ENCODE measurements around the gene NPC2.

NPC2 gene

DNA sequence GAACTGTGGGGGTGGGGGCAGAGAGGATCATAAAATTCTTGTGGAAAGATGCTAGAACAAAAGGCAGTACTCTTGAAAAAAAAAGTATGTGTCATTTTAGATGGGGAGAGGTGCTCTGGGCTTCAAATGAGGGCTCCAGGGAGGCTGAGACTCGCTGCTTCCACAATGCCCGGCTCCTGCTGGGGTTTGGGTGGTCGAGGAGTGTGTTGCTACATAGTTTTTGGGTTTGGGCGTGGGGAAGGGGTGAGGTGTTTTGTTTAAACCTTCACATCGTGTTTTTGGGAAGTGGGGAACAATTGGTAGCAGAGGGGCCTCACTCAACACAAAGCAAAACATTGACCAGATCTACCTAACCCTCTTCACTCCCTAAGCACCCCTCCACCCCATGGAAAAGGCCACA lies 8.6 kb upstream of the NPC2 start:
- DNase-seq = no peak

DNA sequence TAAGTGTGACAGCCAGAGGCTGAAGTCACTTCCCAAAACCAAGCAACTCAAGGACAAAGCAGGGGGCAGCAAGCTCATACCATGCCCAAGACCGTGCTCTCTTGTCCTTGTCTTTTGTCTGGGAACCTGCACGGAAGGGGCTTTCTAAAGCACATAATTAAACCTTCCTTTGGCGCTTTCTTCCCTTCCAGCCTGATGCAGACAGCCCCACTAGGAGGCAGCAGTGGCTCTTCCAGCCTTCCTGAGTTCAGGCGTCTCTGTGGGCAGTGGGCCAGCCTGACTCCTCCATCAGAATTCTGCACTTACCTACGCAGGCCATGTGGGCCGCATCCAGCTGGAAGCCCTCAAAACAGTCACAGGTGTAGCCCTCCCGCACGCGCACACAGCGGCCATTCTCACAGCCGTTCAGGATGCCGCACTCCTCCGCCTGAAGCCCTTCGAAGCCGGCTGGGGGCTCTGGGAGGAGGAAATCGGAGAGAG lies 8.1 kb upstream of the NPC2 start:
- DNase-seq = no peak

DNA sequence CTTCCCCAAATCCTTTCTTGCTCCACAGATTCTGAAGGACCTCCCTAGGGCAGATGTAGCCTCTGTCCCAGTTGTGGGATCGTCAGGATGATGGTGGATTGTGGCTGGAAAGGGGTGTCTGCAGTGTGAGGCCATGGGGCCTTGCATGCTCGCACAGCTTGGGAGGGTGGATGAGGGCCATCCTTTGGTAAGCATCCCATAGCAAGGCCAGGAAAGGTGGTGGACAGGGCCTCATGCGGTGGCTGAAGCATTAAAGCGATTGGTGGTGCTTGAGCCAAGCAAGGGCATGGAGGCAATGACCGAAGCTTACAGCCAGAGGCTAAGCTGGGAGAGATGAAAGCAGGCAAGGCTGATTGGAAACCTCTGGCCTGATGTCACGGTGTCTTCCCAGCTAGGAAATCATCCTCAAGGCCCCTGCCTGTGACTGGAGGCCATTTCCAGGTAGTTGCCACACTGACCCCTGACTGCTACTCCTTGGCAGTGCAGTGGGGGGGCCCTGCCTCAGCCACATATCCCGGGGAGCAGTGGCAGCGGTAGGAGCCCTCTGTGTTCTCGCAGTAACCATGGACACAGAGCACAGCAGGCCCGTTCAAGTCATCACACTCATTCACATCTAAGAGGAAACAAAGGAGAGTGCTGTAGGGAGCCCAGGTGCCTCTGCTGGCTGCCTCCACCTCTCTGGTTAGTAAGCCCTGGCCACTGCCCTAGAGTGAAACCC lies 7.5 kb upstream of the NPC2 start:
- DNase-seq = no peak

DNA sequence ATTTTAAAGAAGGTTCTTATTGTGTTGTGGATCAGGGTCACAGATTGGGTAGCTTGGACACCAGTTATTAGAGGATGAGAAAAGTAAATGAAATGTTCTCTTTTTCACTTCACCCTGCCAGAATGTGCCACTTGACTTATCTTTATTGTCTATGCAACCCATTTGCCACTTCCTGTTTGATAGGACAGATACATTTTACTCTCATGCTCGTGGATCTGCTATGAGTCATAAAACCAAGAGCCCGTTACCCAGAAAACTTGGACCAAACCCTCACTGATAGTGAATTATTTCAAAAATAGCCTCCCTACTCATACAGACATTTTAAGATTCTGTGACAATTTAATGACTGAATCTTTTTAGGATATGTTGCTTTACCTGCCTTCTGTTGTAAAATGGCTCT lies 2.3 kb upstream of the NPC2 start:
- DNase-seq = no peak

DNA sequence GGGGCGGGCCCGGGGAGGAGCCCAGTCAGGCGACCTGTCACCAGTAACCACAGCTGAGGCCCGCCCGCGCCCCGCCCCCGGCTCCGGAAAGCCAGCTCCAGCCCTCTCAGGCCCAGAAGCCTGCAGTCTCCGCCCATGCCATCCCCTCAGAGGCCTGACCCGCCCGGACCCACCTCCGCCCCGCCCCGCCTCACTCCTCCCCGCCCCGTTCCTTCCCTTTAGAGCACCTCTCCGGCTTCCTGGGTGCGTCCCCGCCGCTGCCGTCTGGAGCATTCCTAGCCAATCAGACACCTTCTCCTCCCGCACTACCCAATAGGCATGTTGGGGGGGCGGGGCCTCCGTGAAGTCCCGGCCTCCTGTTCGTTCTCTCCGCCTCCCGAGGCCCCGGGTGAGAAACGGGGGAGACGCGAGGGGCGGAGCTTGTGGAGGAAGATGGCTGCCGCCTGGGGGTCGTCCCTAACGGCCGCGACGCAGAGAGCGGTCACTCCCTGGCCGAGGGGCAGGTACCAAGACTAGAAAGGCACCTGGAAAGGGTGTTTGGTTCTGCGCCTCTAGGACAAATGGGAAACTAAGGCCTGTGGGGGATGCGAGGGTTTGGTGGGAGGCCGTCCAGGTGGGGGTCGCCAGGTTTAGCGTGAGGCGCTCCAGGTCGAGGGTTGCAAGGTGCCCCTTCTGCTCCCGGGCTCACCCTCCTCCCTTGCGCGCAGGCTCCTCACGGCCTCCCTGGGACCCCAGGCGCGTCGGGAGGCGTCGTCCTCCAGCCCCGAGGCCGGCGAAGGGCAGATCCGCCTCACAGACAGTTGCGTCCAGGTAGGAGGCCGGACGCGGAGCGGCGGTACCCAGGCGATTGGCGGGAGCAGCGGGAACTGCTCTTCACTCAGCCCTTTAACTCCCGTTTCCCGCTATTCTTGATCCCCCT lies 497 bp upstream of the NPC2 start, which contains the start of gene ISCA2:
TSS of gene ISCA2 (plus strand) at position 423 of the 919 bp plus-strand sequence. CDS start at position 433, 10 bp downstream.
- DNase-seq = peak; percentile 94

DNA sequence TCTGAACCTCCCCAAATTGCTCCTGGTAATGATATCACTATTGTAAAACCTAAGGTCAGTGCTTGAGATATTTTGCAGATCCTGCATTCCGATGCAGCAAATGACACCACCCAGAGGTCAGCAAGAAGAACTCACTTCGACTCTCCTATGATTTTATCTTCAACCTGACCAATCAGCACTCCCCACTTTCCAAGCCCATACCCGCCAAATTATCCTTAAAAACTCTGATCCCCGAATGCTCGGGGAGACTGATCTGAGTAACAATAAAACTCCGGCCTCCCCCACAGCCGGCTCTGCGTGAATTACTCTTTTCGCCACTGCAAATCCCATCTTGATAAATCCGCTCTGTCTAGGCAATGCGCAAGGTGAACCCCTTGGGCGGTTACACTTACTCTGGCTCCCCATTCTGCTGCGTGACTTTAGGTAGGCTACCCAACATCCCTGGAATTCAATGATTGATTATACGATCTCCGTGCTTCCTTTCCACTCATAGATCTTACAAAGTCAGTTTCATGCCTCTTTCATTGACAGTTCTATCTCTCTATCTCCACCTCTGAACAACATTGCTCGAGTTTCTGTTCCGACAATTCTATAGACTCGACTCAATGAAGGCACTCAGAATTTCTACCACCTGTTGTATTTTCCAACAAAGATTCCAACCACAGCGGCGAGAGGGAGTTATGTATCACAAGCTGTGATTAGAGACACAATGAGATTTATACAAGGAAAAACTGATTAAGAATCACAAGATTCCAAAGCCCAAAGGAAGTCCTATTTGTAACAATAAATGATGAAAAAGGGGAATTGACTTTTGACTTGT lies 939 bp downstream of the NPC2 start:
- DNase-seq = no peak

DNA sequence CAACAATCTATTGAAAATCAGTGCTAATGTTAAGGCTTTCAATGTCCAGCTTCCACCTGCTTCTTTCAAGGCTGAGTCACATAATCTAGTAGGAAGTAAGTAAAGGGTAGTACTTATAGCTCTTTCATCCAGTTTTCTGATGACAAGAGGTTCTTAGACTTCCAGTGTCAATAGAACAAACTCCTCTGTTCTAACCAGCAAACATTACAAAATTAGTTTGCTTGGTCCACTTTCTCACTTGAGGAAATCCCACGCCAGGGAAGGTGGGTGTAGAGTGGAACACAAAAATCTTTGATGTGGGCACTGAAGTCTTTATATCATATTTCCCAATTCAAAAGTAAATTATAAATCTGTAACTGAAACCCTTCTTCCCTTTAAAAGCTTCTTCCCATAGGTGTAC lies 2.6 kb downstream of the NPC2 start:
- no peak for DNase-seq

DNA sequence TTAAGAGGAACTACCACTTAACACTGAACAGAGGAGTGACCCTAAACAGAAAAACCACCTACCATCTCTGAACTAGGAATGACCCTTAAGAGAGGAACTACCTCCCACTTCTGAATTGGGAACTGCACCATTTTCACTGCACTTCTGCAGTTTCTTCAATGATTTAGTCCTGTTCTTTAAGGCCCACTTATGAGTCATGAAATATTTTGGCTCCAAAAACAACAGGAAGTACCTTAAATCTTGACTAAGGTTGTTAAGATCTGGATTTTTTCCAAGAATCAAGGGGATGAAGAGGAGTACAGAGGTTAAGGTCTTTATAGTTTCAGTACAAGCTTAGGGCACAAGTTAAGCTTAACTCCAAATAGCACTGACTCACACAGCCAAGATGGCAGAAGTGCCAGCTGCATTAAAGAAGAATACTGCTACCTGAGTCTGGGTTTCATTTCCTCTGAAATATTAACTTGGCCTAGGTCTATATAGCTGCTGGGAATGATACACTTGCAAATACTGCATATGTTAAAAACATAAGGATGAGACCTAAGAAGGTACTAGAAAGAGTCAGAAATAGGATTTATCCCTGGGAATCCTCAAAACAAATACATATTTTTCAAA lies 4.2 kb downstream of the NPC2 start:
- no peak for DNase-seq

DNA sequence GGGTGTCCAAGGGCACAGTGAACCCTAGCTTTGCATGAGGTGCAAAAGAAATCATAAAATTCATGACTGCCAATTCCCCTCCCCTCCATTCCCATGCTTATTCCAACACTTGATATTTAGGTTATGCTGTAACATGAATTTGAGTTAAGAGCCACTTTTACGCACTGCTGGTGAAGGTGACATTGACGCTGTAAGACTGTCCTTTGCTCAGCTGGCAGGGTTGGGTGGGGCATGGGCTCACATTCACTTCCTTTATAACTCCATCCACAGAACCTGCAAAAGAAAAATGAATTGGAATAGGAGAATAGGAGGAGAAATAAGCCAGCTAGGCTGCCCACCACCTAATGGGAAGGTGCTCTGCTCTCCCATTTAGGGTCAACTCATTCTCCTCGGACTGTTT lies 6.9 kb downstream of the NPC2 start:
- DNase-seq = no peak

DNA sequence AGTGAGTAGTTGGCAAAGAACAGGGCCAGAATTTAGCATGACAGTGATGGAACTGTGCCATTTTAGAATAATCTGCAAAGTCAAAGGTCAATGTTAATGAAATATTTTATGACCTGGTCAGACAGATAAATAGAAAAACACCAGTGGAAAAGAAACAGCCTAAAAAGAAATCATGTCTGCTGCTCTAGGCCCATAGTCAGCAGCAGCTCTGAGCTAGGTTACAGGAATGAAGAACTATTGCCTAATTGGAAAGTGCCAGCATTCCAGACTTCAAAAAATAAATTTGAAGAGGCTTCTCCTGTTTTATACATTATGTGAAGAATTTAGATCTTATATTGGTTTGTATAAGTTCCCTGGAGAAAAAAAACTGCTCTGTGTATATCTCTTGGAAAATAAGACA lies 9.8 kb downstream of the NPC2 start:
- DNase-seq = no peak

DNA sequence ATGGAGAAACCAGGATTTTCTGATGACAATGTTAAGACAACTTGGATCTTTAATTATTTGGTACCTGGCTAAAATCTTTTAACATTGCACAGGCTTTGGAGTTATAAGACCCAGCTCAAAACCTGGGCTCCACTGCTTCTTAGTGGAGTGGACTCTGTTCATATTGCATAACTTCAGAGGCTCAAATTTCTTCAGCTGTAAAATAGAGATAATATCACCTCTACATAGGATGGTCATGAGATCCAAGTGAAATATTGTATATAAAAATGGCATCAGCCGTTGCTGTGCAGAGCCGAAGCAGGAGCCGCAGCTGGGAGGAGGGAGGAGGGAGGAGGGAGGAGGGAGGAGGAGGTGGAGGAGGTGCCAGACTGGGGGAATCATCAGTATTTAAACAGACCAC lies 10.5 kb downstream of the NPC2 start:
- no peak for DNase-seq

DNA sequence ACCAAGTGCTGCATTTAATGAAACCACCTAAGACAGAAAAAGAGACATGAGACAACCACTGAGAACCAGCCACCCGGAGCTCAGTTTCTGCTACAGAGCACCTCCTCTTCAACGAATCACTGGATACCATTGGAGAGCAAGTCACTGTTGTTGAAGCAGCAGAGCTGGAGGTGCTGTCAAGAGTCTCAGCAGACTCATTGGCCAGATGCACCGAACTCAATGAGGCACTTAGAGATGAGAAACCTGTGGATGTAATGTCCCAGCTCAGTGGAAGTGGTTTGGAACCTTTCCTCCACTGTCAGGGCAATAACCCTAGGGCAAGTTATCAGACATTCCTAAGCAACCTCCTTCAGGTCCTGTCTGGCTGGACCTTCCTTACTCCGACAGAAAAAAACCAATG lies 13.1 kb downstream of the NPC2 start:
- DNase-seq = no peak

DNA sequence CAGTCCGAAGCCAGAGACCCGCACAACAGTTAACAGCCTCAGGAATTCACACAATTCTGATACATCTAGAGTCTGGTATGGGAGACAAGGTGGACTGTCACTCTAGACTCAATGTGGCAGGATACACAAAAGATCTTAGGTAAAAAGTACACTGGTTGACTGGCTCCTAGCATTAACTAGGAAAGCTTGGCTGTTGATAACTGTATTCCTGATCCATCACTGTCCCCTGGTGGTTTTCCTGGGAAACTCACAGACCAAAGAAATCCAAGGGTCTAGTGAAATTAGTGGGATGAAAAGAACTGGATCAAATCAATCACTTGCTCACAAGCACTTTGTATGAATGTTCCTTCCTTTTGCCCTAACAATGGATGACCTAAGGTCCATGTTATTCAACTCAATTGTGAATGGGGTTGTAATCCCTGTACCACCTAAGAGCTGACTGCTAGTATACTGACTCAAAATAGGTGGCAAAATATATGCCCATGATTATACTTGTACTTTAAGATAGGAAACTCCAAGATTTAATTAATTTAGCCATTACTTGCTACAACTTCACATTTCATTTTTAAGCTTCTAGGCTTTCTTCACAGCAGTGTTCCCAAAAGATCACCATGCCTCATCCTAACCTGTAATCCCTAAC lies 14.0 kb downstream of the NPC2 start:
- no peak for DNase-seq

DNA sequence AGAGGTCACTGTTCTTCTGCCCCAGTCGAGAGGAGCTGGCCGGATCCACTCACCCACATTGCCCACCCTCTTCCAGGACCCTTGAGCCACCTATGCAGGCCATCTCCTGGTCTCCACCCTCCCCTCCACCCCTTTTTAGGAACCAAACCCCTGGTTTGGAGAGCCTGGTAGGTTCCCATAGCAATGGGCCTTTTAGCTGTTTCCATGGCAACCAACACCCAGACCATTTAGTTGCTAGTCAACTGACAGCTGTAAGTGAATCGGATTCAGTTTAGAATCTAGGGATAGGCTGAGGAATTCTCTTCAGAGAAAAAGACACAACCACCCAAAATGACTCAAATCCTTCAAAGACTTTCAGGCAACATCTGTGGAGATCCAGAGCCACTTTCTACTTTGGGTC lies 16.5 kb downstream of the NPC2 start:
- DNase-seq = no peak

DNA sequence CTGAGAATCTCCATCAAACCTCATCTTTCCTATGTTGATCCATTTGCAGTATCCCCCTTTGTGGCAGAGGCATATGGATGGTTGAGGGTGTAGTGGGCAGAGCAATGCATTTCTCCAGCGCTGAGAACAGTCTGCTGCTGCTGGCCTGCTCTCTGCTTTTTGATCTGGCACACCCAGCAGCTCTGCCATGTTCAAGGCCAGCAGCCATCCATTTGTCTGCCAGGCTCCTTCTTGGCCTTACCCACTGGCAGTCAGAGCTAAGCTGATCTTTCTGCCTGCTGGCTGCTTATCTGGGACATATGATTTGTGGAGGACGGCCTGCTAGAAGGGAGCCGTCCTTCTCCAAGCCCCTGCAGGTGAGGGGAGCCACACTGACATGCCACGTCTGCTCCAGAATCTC lies 17.0 kb downstream of the NPC2 start:
- no peak for DNase-seq

DNA sequence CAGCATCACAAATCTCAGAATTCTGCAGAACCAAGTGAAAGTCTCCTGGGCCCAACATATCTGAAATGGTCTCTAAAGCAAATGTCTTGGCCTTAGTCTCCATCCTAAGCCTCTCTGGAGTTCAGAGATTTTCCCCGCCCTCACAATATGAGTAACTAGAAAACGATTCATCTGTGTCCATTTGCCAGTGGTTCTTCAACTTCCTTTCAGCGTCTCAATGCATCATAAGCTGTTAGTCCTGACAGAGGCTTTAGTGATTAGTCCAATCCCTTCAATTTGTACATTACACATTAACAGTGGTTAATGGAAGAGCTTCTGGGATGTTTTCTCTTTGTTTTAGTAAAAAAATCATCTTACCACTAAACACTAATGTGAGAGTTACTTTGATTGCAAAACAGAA lies 17.4 kb downstream of the NPC2 start:
- DNase-seq = no peak

DNA sequence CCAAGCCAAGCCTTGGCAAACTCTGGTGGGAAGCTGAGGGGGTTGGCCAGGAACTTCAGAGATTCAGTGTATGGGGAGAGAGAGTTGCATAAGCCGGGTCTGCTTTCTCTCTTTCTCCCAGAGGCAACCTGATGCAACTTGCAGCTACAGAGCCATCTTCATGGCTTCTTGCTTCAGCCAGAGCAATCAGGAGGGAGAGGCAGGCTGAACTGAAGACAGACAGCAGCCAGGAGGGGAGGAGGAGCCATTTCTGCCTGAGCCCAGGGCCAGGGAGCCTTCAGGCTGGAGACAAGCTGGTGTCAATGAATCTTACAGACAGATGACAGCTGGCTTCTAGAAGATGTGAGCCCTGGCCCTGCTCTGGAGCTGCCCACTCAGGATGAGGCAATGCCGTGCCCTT lies 18.7 kb downstream of the NPC2 start:
- no peak for DNase-seq

DNA sequence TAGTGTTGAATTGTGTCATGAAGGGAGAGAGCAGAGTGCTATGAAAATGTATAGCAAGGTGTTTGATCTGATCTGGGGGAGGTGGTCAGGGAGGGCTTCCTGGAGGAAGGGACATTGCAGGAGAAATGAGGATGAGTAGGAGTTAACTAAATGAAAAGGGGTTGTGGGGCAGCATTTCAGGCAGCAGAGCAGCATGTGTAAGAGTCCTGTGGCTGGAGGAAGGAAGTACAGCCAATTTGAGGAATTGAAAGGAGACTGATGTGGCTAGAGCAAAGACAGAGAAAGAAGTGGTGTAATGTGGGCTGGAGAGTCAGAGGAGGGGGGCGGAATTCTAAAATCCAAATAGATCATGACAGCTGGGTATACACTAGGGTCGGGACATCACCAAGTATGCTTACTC lies 20.5 kb downstream of the NPC2 start:
- no peak for DNase-seq

DNA sequence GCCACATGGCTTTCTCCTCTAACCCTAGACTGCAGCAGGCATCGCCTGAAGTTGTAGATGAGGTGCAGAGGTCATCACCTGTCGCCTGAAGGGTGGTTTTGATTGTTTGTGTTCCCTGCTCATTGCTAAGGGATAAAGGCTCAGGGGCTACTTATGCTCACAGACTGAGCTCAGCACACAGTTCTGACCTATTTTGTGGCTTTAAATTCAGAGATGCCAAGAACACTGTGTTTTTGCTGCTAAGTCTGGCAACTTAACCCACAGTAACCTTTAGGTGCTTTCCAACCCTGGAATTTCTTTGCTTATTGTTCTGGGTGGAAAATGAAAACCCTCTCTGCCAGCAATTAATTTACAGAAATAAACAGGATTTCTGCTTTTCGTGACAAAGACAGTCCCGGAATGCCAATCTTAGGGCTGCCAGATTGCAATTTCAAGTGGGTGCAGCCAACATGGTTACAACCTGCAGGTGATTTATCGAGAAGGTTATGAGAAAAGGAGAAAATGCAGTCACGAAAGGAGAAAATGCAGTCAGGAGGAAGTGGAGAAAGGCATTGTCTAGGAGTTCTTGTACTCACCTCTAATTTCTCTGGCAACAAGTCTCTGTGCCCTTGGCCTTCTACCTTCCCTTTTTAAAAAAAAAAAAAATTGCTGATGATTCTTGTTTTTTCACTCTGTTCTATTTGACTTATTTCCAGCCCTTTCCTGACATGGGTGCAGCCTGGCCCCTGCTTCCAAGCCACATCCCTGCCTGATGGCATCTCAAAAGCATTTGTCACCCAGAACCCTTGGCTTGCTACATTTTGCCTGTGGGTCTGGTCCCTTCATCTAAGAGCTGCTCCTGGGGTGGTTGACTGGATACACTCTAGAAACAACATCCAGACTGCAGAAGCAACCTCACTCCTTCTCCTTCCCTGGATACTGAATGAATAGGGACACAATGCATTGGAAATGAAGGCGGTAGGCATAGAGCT lies 23.3 kb downstream of the NPC2 start:
- DNase-seq = no peak

DNA sequence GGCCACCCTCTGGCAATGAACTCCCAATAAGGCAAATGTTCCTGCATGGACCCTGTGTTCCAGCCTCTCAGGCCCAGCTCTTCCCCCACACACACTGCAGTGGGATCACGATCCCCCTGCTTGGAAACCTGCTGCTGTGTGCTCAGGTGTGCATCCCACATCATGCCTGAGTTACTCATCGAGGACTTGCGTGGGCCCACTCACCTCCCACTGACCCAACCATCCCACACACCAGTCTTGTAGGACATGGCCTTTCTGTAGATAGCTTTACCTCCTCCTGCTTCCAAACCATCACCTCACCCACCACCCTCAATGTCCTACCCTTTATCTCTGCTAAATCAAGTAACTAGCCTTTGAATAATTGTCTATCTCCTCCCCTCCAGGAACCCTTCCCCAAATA lies 24.6 kb downstream of the NPC2 start:
- no peak for DNase-seq

DNA sequence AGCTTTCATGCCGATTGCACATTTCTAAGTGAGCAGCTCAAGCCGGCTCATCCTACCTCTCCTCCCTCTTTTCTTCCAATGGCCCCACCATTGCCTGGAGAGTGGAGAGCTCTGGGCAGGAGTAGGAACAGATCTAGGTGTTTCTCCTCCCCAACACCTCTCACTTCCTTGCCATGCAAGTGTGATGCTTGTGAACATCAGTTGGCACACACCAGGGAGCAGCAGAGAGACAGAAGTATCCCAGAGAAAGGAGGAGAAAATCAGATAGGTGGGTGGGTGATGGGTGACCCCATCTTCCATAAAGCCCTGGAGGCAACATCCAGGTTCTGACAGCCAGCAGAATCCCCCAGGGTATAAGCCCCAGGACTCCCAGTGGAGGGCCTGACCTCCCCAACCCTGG lies 27.8 kb downstream of the NPC2 start:
- DNase-seq = no peak

Measured in NCI-H774 (cell line).